Suppressor macrophage (primary cell): Measurements from ENCODE around the gene TRIM13.
"Not testable (repeated sequence)": the region's sequence is repeated elsewhere in the genome, so short reads cannot be mapped to it uniquely, and the experiment has no call there.

Experiments used
- DNase-seq, 4 experiments: peaks; one replicate each; pipeline ENCODE4 v3.0.0-alpha.2; 2020 to 2022

Gene TRIM13

GRCh38 chr13:49997955-49998354 lies 1.1 kb downstream of the TRIM13 start:
- DNase-seq = peak; percentile 7 to 56 (median 25)

- no peak for DNase-seq
Observed at GRCh38 chr13:49998714-49999624, 2.1 kb downstream of the TRIM13 start.

- DNase-seq = no peak
Observed at GRCh38 chr13:50001287-50001686, 4.4 kb downstream of the TRIM13 start.

- DNase-seq = no peak
Observed at GRCh38 chr13:50006426-50007135, 9.7 kb downstream of the TRIM13 start.

GRCh38 chr13:50011461-50011860 lies 14.6 kb downstream of the TRIM13 start:
- no peak for DNase-seq

GRCh38 chr13:50012396-50013169 lies 15.7 kb downstream of the TRIM13 start:
- no peak for DNase-seq

- DNase-seq = no peak
Observed at GRCh38 chr13:50014386-50014785, 17.5 kb downstream of the TRIM13 start.

GRCh38 chr13:50015258-50015657 lies 18.4 kb downstream of the TRIM13 start, which contains the start of gene KCNRG:
TSS of gene KCNRG (plus strand) at chr13:50015444. CDS start at chr13:50015494, 50 bp downstream.
- no peak for DNase-seq

GRCh38 chr13:50015750-50016149 lies 18.9 kb downstream of the TRIM13 start:
- DNase-seq = no peak

GRCh38 chr13:50016444-50016843 lies 19.6 kb downstream of the TRIM13 start:
- DNase-seq = no peak

GRCh38 chr13:50017819-50018218 lies 21.0 kb downstream of the TRIM13 start:
- no peak for DNase-seq

GRCh38 chr13:50025436-50025835 lies 28.6 kb downstream of the TRIM13 start:
- DNase-seq = no peak

- DNase-seq = no peak
Observed at GRCh38 chr13:50026788-50027473, 30.1 kb downstream of the TRIM13 start.

GRCh38 chr13:50030315-50030714 lies 33.5 kb downstream of the TRIM13 start:
- DNase-seq = no peak

- DNase-seq = no peak
Observed at GRCh38 chr13:50033725-50034124, 36.9 kb downstream of the TRIM13 start.

GRCh38 chr13:50037788-50038187 lies 40.9 kb downstream of the TRIM13 start:
- DNase-seq = no peak

GRCh38 chr13:50038266-50038665 lies 41.4 kb downstream of the TRIM13 start:
- DNase-seq = no peak

GRCh38 chr13:50052478-50052877 lies 55.6 kb downstream of the TRIM13 start:
- no peak for DNase-seq

GRCh38 chr13:50053844-50054243 lies 57.0 kb downstream of the TRIM13 start:
- DNase-seq = no peak

- DNase-seq = no peak
Observed at GRCh38 chr13:50055454-50055853, 58.6 kb downstream of the TRIM13 start.

GRCh38 chr13:50060718-50061117 lies 63.9 kb downstream of the TRIM13 start:
- no peak for DNase-seq

GRCh38 chr13:50062336-50062735 lies 65.5 kb downstream of the TRIM13 start:
- DNase-seq = not testable (repeated sequence)
